ENCODE measurements around the gene SKI.
A peak's percentile ranks its signal among the peaks of the same experiment; 100 is the strongest.

Gene SKI

GRCh38 chr1:2185880-2186855 lies 42.0 kb upstream of the SKI start:
- Histone ChIP-seq H3K27ac (no peak overlapping the region), H3K4me3 (ENCODE audit: low read depth in 1 of 2, low read length in 1 of 2) (no peak overlapping the region), H3K9me3 (no peaks in the 10 kb centered on the region), H3K36me3 (peaks cover 29% of the 10 kb centered on the region), H3K27me3 (no peaks in the 10 kb centered on the region), H3K4me1 (ENCODE audit: control insufficient read depth in 1 of 2, insufficient read depth in 1 of 2, low read depth in 1 of 2, low read length in 1 of 2) (peaks cover 23 to 25% of the 10 kb centered on the region in 2 experiments)
- TF ChIP-seq, protein P1, sequence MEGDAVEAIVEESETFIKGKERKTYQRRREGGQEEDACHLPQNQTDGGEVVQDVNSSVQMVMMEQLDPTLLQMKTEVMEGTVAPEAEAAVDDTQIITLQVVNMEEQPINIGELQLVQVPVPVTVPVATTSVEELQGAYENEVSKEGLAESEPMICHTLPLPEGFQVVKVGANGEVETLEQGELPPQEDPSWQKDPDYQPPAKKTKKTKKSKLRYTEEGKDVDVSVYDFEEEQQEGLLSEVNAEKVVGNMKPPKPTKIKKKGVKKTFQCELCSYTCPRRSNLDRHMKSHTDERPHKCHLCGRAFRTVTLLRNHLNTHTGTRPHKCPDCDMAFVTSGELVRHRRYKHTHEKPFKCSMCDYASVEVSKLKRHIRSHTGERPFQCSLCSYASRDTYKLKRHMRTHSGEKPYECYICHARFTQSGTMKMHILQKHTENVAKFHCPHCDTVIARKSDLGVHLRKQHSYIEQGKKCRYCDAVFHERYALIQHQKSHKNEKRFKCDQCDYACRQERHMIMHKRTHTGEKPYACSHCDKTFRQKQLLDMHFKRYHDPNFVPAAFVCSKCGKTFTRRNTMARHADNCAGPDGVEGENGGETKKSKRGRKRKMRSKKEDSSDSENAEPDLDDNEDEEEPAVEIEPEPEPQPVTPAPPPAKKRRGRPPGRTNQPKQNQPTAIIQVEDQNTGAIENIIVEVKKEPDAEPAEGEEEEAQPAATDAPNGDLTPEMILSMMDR (IDR thresholded peaks at IDR 0.05): no peak

DNA sequence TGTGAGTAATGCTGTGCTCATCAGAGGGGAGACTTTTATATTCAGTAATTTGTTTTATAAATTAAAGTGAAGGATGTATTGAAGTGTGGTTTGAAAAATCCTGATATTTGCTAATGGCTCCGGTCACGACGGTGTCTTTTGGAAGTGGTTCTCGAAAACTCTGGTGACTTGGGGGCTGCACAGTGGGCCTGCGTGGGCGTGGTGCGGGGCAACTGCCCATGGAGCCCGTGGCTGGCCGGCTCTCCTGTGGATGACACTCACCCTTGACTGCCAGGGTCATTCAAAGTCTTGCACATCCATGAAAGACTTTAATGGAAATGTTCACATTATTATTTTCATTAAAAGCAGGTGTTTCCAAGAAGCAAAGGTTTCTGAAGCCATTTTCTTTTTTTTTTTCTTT lies 41.2 kb upstream of the SKI start:
- Histone ChIP-seq H3K27me3 (no peaks in the 10 kb centered on the region), H3K4me1 (ENCODE audit: control insufficient read depth in 1 of 2, insufficient read depth in 1 of 2, low read depth in 1 of 2, low read length in 1 of 2) (peaks cover 24 to 25% of the 10 kb centered on the region in 2 experiments), H3K9me3 (no peaks in the 10 kb centered on the region), H3K27ac (no peak overlapping the region), H3K36me3 (peaks cover 29% of the 10 kb centered on the region), H3K4me3 (ENCODE audit: low read depth in 1 of 2, low read length in 1 of 2) (no peak overlapping the region)
- TF ChIP-seq, protein P1 (IDR thresholded peaks at IDR 0.05): no peak

DNA sequence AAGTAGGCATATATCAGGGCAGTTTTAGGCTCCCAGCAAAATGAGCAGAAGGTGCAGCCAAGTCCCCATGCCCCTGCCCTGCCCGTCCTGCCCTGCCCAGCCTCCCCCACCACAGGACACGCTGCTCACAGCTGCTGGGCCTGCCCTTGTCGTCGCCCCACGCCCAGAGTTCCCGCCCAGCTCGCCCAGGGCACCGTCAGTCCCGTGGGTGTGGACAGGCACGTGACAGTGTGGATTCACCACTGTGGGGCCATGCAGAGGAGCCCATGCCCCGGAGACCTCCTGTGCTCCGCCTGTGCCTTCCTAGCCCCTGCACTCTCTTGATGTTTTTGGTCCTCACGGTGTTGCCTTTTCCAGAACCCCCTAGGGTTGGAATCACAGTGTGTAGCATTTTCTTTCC lies 40.5 kb upstream of the SKI start:
- Histone ChIP-seq H3K9me3 (no peaks in the 10 kb centered on the region), H3K27me3 (no peaks in the 10 kb centered on the region), H3K4me3 (ENCODE audit: low read depth in 1 of 2, low read length in 1 of 2) (no peak overlapping the region), H3K36me3 (peaks cover 31% of the 10 kb centered on the region), H3K4me1 (ENCODE audit: control insufficient read depth in 1 of 2, insufficient read depth in 1 of 2, low read depth in 1 of 2, low read length in 1 of 2) (peaks cover 24 to 25% of the 10 kb centered on the region in 2 experiments), H3K27ac (no peak overlapping the region)
- TF ChIP-seq, protein P1 (IDR thresholded peaks at IDR 0.05): no peak

DNA sequence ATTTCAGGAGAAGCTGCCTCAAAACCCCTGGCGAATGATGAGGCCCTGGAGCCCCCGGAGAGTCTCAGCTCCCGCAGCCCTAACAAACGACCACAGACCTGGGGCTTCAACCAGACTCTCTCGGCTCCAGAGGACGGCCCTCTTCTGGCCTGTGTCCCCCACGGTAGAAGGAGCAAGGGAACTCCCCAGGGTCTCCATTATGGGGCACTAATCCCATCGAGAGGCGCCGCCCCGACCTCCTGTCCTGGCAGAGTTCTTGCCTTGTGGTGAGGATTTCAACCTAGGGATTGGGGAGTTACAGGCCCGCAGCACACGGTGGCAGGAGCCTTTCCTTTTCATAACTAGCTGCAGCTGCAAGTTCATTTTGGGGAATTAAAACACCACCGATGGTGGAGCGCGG lies 39.8 kb upstream of the SKI start:
- Histone ChIP-seq H3K4me3 (ENCODE audit: low read depth in 1 of 2, low read length in 1 of 2) (no peak overlapping the region), H3K36me3 (peaks cover 32% of the 10 kb centered on the region), H3K27ac (peak overlapping the region; percentile 23), H3K27me3 (no peaks in the 10 kb centered on the region), H3K9me3 (no peaks in the 10 kb centered on the region), H3K4me1 (ENCODE audit: control insufficient read depth in 1 of 2, insufficient read depth in 1 of 2, low read depth in 1 of 2, low read length in 1 of 2) (peaks cover 26 to 28% of the 10 kb centered on the region in 2 experiments)
- TF ChIP-seq, protein P1 (IDR thresholded peaks at IDR 0.05): no peak

GRCh38 chr1:2189459-2190425 lies 38.4 kb upstream of the SKI start:
- H3K36me3 ChIP-seq: peaks cover 25% of the 10 kb centered on the region
- TF ChIP-seq, protein P1 (IDR thresholded peaks at IDR 0.05): no peak
- peaks cover 35 to 36% of the 10 kb centered on the region in 2 experiments for H3K4me1 ChIP-seq (ENCODE audit: control insufficient read depth in 1 of 2, insufficient read depth in 1 of 2, low read depth in 1 of 2, low read length in 1 of 2)
- no peaks in the 10 kb centered on the region for H3K27me3 ChIP-seq
- H3K27ac ChIP-seq: peak overlapping the region; percentile 94
- peak overlapping the region; percentile 65 to 73 for H3K4me3 ChIP-seq (ENCODE audit: low read depth in 1 of 2, low read length in 1 of 2)
- H3K9me3 ChIP-seq: no peaks in the 10 kb centered on the region

All from neutrophil (primary cell).